ENCODE results near the gene CXCR1. TPM values are rescaled to one million over a fixed set of nuclear protein-coding genes. Genes with fewer than 3 reads are reported as not detected.

Gene CXCR1
- polyA plus RNA-seq, 1 donor (not counting 4 experiments of a cell fraction or from before 2014, with no cell fraction given) = 14.5 TPM

DNA sequence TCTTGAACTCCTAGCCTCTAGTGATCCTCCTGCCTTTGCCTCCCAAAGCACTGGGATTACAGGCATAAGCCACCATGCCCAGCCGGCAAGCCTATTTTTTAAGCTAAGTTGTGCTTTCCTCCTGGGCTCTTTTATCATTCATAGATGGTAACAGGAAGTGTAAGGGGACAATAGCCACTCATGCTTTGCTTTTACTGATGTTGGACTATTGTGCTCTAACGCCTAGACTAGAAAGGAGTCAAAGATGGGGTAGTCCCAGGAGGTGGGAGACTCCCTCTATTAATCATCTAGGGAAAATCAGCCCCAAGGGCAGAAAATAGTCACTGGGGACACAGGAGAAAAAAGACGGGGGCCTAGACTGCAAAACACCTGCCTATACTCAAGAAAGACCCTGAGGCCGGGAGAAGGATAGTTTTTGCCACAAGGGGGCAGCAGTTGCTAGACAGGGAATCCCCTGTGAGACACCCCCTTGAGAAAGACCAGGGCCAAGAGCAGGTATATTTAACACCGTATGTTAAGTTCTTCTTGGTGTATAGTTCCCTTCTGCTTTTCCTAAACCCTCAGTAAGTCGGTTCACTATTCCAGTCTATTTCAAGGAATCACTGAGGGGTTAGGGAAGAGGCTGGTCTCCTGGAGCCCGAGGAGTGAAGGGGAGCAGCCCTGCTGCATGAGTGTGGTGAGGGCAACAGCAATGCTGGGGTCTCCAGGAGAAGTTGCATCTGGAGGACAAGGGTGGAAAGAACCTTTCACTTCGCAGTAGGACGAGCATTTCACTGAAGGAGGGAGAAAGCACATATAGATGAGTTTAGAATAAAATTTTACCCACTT, 2.1 kb upstream of the CXCR1 start:
- H3K4me2 ChIP-seq (ENCODE audit: control insufficient read depth, extremely low read depth, insufficient read depth, low read depth, low read length) = no peak overlapping the region
- H3K9me3 ChIP-seq (ENCODE audit: control insufficient read depth, low read depth, low read length) = no peaks in the 10 kb centered on the region
- DNase-seq (ENCODE audit: low read depth, low spot score) (no peak), FAIRE-seq (no peak)
- H3K27me3 ChIP-seq (ENCODE audit: control insufficient read depth, extremely low read depth, insufficient read depth, low read length) = no peaks in the 10 kb centered on the region
- H4K20me1 ChIP-seq (ENCODE audit: control insufficient read depth, extremely low read depth, insufficient read depth, low read length) = no peaks in the 10 kb centered on the region
- H3K79me2 ChIP-seq (ENCODE audit: control insufficient read depth, insufficient read depth, low read length) = no peaks in the 10 kb centered on the region
- H3K4me3 ChIP-seq (ENCODE audit: control insufficient read depth in 2 of 3, extremely low read depth in 1 of 3, insufficient read depth in 2 of 3, low read depth in 1 of 3, low read length in 3 of 3) = no peak overlapping the region
- peaks cover 24% of the 10 kb centered on the region for H3K4me1 ChIP-seq (ENCODE audit: control insufficient read depth, extremely low read depth, insufficient read depth, low read length)
- no peak for TF ChIP-seq EZH2 (IDR thresholded peaks at IDR 0.05; ENCODE audit: low read length)
- TF ChIP-seq, protein P1, sequence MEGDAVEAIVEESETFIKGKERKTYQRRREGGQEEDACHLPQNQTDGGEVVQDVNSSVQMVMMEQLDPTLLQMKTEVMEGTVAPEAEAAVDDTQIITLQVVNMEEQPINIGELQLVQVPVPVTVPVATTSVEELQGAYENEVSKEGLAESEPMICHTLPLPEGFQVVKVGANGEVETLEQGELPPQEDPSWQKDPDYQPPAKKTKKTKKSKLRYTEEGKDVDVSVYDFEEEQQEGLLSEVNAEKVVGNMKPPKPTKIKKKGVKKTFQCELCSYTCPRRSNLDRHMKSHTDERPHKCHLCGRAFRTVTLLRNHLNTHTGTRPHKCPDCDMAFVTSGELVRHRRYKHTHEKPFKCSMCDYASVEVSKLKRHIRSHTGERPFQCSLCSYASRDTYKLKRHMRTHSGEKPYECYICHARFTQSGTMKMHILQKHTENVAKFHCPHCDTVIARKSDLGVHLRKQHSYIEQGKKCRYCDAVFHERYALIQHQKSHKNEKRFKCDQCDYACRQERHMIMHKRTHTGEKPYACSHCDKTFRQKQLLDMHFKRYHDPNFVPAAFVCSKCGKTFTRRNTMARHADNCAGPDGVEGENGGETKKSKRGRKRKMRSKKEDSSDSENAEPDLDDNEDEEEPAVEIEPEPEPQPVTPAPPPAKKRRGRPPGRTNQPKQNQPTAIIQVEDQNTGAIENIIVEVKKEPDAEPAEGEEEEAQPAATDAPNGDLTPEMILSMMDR (optimal IDR thresholded peaks at IDR 0.05 in 1 of 3, IDR thresholded peaks at IDR 0.05 in 1 of 3, conservative IDR thresholded peaks at IDR 0.05 in 1 of 3; ENCODE audit: extremely low read depth in 1 of 3, insufficient read depth in 2 of 3, low read length in 3 of 3) = peak; percentile 58 to 63 (median 61)
- no peaks in the 10 kb centered on the region for H3K36me3 ChIP-seq (ENCODE audit: control insufficient read depth in 2 of 2, extremely low read depth in 1 of 2, insufficient read depth in 2 of 2, low read length in 2 of 2)
- dilution Hi-C loops (cut with MboI; ENCODE audit: extremely low pct_ligation_motif_present, low sequenced_read_pairs) = no loop called here
- no peak overlapping the region for H3K27ac ChIP-seq (ENCODE audit: control insufficient read depth, insufficient read depth, low read length)
- no peak overlapping the region for H2AFZ ChIP-seq (ENCODE audit: control insufficient read depth, low read length)
- no peaks in the 10 kb centered on the region for H3K9me1 ChIP-seq (ENCODE audit: control insufficient read depth, extremely low read depth, insufficient read depth, low read length)
- no peak overlapping the region for H3K9ac ChIP-seq (ENCODE audit: control insufficient read depth, extremely low read depth, insufficient read depth, low read length)

DNA sequence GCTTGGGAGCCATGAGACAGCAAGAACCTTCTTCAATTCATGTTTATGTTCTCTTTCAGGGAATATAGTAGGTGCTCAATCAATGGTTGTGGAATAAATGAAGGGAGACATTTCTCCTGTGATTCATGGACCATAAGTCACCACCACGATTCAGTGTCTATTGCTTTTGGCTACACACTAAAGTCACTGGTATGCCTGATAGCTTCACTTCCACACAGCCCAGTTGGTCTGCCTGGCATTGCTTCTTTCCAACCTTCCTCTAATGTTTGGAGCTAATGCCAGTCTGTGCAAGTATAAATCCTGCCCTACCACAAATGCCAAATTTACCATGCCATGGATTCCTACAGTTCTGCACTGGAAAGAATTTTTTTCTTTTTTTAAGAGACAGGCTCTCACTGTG, 1.3 kb upstream of the CXCR1 start:
- Histone ChIP-seq H3K4me3 (ENCODE audit: control insufficient read depth in 2 of 3, extremely low read depth in 1 of 3, insufficient read depth in 2 of 3, low read depth in 1 of 3, low read length in 3 of 3) (no peak overlapping the region), H3K79me2 (ENCODE audit: control insufficient read depth, insufficient read depth, low read length) (no peaks in the 10 kb centered on the region), H3K4me2 (ENCODE audit: control insufficient read depth, extremely low read depth, insufficient read depth, low read depth, low read length) (peak overlapping the region; percentile 3), H3K27ac (ENCODE audit: control insufficient read depth, insufficient read depth, low read length) (peak overlapping the region; percentile 34), H3K9me1 (ENCODE audit: control insufficient read depth, extremely low read depth, insufficient read depth, low read length) (no peaks in the 10 kb centered on the region), H3K27me3 (ENCODE audit: control insufficient read depth, extremely low read depth, insufficient read depth, low read length) (no peaks in the 10 kb centered on the region), H4K20me1 (ENCODE audit: control insufficient read depth, extremely low read depth, insufficient read depth, low read length) (no peaks in the 10 kb centered on the region), H3K9ac (ENCODE audit: control insufficient read depth, extremely low read depth, insufficient read depth, low read length) (no peak overlapping the region), H3K4me1 (ENCODE audit: control insufficient read depth, extremely low read depth, insufficient read depth, low read length) (peaks cover 30% of the 10 kb centered on the region), H3K9me3 (ENCODE audit: control insufficient read depth, low read depth, low read length) (no peaks in the 10 kb centered on the region), H2AFZ (ENCODE audit: control insufficient read depth, low read length) (peak overlapping the region; percentile 5), H3K36me3 (ENCODE audit: control insufficient read depth in 2 of 2, extremely low read depth in 1 of 2, insufficient read depth in 2 of 2, low read length in 2 of 2) (no peaks in the 10 kb centered on the region)
- dilution Hi-C loops (cut with MboI; ENCODE audit: extremely low pct_ligation_motif_present, low sequenced_read_pairs) = no loop called here
- FAIRE-seq (peak; percentile 91), DNase-seq (ENCODE audit: low read depth, low spot score) (peak; percentile 82)
- TF ChIP-seq, protein P1 (optimal IDR thresholded peaks at IDR 0.05 in 1 of 3, IDR thresholded peaks at IDR 0.05 in 1 of 3, conservative IDR thresholded peaks at IDR 0.05 in 1 of 3; ENCODE audit: extremely low read depth in 1 of 3, insufficient read depth in 2 of 3, low read length in 3 of 3) = no peak
- no peak for TF ChIP-seq EZH2 (IDR thresholded peaks at IDR 0.05; ENCODE audit: low read length)

Data from keratinocyte (primary cell).